22Rv1 (cell line): ENCODE results near the gene SEC22C.

ENCODE experiments used
- ZFX ChIP-seq: fragments of 450-650 bp; IDR thresholded peaks from 2 replicates; pipeline ENCODE4 v1.6.1; 2017; ENCODE audit warnings: antibody characterized with exemption, borderline replicate concordance
- TF ChIP-seq, protein P1 (sequence below): fragments of 450-650 bp; IDR thresholded peaks from 2 replicates; pipeline ENCODE4 v1.5.1; 2017; ENCODE audit warnings: mild to moderate bottlenecking

DNA sequence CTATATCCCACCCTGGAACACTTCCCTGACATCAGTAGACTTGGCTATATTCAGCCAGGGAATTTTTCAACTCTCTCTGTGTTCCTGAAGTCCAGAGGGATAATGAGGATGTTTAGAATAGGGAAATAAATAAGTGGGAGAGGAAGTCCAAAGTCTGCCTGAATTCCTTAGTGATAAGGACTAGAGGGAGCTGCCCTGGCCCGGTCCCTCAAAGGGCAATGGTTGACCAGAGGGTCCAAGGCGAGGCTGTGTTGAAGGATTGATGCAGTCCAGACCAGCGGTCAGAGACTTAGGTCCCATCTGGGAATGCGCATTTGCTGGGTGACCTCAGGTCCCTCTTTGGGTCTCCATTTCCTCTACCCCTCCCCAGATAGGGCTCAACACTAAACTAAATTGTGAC, 71.4 kb downstream of the SEC22C start:
- TF ChIP-seq, protein P1, sequence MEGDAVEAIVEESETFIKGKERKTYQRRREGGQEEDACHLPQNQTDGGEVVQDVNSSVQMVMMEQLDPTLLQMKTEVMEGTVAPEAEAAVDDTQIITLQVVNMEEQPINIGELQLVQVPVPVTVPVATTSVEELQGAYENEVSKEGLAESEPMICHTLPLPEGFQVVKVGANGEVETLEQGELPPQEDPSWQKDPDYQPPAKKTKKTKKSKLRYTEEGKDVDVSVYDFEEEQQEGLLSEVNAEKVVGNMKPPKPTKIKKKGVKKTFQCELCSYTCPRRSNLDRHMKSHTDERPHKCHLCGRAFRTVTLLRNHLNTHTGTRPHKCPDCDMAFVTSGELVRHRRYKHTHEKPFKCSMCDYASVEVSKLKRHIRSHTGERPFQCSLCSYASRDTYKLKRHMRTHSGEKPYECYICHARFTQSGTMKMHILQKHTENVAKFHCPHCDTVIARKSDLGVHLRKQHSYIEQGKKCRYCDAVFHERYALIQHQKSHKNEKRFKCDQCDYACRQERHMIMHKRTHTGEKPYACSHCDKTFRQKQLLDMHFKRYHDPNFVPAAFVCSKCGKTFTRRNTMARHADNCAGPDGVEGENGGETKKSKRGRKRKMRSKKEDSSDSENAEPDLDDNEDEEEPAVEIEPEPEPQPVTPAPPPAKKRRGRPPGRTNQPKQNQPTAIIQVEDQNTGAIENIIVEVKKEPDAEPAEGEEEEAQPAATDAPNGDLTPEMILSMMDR = no peak
- no peak for TF ChIP-seq ZFX
